HG02678 (cell line): ENCODE data around the gene KPNA4.
A peak's percentile ranks its signal among the peaks of the same experiment; 100 is the strongest.
"Not testable (repeated sequence)": the region's sequence is repeated elsewhere in the genome, so short reads cannot be mapped to it uniquely, and the experiment has no call there.

Experiments
- ATAC-seq: cut with Tn5 transposase; IDR thresholded peaks from one replicate; pipeline ENCODE4 v1.9.1; 2021; ENCODE audit warnings: mild to moderate bottlenecking, moderate library complexity; ENCODE audit not compliant: unreplicated experiment

KPNA4 gene

DNA sequence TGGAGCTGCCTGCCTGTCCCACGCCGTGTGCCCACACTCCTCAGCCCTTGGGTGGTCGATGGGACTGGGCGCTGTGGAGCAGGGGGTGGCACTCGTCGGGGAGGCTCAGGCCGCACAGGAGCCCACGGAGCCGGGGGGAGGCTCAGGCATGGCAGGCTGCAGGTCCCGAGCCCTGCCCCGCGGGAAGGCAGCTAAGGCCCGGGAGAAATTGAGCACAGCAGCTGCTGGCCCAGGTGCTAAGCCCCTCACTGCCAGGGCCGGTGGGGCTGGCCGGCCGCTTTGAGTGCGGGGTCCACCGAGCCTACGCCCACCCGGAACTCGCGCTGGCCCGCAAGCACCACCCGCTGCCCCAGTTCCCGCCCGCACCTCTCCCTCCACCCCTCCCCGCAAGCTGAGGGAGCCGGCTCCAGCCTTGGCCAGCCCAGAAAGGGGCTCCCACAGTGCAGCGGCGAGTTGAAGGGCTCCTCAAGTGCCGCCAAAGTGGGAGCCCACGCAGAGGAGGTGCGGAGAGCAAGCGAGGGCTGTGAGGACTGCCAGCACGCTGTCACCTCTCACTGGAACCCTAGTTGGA, 8.7 kb upstream of the KPNA4 start:
- ATAC-seq: not testable (repeated sequence)

DNA sequence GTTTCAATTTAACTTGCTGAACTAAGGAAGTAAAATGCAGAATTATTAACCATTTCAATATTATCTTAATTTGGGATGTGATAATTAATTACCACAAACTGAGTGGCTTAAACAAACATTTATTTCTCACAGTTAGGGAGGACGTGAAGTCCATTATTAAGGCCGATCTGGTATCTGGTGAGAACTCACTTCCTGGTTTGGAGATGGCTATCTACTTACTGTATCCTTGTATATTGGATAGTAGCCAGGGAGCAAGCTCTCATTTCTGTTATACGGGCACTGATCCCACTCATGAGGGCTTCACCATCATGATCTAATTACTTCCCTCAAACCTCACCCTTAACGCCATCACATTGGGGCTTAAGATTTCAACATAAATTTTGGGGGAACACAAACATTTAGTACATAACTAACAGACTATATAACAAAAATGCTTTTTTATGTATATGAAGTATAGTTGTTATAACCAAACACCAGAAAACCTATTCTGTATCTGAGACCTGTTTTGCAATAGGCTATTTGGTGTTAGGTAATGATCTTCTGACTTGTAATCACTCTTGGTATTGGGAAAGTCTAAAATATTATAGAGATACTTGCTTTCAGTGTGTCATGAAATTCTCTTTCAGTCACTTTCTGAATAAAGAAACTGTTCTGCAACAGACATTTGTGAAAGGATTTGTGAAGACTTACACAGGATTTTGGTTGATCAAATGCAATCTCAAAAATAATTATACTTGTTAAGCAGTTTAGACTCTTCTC, 4.7 kb upstream of the KPNA4 start:
- ATAC-seq: no peak

DNA sequence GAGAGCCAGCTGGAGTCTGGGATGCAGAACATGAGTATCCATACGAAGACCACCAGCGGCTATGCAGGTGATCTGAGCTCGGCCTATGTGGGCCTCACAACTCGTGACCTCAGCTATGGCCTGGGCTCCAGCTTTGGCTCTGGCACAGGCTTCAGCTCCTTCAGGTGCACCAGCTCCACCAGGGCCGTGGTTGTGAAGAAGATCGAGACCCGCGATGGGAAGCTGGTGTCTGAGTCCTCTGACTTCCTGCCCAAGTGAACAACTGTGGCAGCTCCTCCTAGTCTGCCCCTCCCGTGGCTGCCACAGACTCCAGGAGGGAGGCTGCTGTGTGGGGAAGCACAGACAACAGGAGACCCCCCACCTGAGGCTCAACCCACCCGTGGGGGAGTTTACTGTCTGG, 3.6 kb upstream of the KPNA4 start:
- no peak for ATAC-seq

DNA sequence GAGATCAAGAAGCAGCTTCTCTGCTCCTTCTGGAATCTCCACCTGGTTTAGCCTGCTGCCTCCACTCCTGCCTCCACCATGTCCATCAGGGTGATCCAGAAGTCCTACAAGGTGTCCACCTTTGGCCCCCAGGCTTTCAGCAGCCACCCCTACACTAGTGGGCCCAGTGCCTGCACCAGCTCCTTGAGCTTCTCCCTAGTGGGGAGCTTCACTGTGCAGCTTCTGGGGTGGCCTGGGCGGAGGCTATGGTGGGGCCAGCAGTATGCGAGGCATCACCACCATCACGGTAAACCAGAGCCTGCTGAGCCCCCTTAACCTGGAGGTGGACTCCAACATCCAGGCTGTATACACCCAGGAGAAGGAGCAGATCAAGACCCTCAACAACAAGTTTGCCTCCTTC, 2.4 kb upstream of the KPNA4 start:
- no peak for ATAC-seq

DNA sequence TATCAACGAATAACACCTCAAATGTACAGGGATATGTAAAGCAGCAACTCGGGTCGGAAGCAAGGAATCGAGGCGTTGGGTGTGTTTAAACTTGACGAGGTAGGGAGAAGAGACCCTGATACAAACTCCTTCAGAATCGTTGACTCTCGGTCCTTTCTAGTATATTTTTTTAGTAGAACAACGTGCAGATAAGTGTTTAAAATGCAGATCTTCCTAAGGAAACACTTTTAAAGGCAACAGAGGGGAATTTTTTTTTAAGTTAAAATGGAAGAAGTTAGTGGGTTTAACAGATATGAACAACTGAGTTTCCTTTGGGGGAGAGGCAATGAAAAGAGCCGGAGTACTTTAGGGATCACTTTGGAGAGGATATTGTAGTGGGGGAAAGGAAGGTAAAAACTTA, 1.1 kb upstream of the KPNA4 start:
- ATAC-seq: no peak

DNA sequence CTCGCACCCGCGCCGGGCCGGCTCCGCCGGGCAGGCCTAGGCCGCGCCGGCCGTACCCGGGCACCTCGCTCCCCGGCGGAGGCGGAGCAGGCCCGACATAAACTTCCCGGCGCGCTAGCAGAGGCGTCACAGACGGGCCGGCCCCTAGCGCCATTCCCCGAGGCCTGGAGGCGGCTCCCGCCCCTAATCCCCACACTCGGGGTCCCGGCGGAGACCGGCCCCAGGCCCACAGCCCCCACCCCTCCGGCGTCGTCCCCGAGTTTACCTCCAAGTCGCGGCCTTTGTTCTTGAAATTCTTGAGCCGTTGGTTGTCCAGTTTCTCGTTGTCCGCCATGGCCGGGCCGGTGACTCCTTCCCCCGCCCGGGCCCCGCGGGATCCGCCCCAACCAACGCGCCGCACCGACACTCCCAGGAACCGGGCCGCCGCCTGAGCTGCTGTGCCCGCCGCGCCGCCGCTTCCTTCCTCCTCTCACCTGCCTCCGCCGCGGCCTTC, 376 bp downstream of the KPNA4 start:
- ATAC-seq: peak; percentile 50

DNA sequence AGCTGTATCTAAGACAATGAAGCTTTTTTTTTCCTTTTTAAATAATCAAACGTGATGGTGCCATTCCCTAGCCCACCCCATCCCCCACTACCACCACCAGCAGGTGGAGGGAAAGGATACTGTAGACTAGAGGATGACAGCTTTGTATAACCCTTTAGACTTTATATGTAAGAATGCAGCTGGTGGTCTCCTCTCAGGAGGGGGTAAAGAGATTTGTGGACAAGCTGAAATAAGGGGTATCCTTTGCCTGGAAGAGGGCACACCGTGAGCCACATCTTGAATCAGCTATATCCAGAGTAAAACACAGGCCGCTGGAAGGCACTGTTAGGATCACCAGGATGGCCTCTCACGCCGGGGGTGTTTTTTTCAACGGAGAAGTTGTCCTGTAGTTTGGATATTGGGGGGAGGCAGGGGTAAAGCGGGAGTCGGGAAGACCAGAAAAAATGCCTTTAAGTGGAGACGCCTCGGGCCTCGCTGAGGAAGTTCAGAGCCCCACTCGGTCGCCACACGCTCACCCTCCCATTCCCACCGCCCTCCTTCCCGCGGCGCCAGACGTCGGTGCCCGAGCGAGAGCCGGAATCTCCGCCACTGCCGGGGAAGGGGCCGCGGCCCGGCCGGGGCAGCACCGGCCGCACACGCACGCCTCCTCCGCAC, 986 bp downstream of the KPNA4 start:
- ATAC-seq: no peak

DNA sequence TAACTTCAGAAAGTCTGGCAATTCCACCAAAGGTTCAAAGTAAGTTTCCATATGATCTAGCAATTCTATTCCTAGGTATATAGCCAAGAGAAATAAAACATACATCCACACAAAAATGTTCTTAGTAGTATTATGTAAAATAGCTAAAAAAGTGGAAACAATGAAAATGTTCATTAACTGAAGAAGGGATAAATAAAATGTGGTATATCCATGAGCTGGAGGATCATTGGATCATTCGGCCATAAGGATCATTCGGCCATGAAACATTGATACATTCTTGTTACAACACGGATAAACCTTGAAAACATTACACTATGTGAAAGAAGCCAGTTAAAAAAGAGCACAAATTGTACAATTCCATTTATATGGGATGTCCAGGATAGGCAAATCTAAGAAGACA, 2.4 kb downstream of the KPNA4 start:
- no peak for ATAC-seq

DNA sequence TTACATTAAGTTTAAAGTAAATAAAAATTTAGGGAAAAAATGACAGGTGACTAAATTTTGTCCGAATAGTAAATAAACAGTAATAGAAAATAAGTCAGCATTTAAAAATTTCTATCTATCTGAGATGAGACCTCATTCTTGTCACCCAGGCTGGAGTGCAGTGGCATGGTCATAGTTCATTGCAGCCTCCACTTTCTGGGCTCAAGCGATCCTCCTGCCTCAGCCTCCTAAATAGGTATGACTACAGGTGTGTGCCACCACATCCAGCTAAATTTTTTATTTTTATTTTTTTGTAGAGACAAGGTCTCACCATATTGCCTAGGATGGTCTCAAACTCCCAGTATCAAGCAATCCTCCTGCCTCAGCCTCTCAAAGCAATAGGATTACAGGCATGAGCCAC, 7.8 kb downstream of the KPNA4 start:
- no peak for ATAC-seq

DNA sequence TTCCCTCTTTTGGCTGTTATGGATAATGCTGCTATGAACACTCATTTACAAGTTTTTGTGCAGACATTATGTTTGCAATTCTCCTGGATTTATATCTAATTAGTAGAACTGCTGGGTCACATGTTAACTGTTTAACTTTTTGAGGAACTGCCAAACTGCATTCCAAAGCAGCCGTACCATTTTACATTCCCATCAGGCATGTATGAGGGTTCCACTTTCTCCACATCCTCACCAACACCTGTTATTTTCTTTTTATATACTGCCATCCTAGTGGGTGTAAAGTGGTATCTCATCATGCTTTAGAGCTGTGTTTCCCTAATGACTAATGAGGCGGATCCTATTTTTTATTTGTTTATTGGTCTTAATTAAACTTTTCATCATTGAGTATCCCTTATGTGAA, 9.2 kb downstream of the KPNA4 start:
- no peak for ATAC-seq

DNA sequence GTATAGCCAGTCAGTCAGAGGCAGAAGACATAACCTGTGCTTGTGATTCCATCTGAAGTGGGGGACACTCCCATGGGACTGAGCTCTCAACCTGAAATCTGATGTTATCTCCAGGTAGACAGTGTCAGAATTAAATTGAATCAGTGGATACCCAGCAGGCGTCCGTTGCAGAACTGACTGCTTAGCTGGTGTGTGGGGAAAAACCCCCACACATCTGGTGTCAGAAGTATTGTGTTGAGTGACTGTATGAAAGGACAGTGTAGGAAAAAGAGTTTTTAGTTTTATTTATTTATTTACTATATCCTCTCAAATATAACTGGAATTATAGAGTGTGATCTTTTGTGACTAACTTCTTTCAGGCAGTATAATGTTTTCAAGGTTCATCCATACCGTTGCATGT, 10.4 kb downstream of the KPNA4 start:
- no peak for ATAC-seq

DNA sequence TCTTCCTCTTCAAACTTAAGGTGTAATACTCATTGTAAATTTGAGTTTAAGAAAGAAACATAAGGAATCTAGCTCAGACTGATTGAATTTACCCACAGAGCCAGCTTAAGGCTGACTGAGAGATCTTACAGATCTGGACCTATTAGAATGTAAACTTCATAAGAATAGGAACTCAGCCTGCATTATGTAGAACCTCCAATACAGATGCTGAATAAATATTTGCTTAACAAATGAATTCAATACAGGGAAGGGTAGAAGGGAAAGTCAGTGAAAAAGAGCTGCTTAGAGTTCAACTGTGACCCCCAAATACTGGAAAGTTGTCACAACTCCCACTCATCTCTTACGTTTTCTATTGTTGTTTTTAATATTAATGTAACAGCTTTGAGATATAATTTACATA, 11.5 kb downstream of the KPNA4 start:
- ATAC-seq: no peak

DNA sequence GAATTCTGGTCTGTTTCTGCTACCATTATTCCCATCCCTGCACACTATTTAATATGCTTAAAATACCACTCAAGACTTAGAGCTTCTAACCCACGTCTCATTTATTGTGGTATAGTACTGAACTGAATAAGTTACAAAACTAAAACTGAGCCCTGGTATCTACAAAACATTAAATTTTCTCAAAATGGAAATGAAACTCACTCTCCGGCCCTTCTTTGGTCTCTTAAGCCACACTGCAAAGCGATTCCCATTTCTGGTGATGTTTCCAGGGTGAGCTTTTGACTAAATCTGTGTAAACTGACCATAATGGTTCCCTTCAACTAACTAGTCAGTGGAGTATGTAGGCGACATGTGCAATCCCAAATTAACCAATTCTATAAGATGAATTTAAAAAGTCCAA, 18.6 kb downstream of the KPNA4 start:
- no peak for ATAC-seq

DNA sequence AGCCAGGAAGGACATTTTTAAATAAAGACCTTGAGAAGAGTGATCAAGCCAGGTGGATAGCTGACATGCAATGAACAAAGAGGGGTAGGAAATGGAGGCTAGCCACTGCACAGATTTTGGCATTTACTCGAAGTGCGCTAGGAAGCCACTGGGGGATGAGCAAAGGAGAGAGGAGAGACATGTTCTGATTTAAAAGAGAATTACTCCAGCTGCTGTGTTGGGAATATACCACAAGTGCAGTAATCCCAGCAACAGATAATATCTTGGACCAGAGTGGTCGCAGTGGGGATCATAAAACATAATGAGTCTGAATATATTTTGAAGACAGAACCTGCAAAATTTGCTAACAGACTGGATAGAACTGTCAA, 19.9 kb downstream of the KPNA4 start:
- ATAC-seq: no peak

DNA sequence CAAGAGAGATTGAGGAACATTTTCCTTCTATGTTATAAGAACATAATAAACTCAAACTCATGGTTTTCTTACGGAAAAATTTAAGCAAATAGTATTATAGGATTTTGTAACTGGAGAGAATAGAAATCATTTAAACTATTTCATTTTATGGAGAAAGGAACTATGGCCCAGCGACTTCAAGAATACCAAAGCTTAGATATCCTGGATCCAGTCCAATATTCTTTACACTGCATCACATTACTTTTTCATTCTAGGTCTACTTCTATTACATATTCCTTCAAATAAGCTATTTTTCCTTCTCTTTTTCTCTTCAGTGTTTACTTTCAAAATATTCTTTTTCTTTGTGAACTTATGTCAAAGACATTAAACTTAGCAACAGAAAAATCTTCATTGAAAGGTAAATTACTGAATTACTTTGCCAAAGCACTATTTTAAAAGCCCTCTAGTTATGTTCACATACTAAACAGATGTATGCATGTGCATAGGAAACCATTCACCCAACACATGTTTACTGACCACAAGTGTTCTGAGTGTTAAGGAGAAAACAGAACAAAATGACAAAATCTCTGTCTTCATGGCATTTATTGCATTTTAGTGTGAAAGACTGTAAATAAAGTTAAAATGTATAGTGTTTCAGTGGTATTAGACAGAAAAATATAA, 20.4 kb downstream of the KPNA4 start:
- no peak for ATAC-seq

DNA sequence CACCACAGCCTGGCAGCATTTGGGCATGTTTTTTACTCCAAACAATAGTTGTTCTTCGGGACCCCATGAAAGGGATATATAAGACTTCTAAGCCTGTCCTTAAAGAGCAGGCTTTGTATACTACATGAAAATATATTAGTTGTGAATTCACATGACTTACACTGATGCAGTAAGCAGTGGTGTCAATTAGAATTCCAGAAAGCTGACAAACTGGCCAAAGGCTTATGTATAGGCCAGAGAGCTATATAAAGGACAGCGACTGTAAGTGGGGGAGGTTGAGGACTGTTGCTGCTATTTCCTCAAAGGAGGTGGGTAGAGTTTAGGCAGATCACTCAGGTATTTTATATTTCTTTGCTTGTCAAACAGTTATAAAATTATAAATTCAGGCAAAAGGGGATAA, 24.8 kb downstream of the KPNA4 start:
- ATAC-seq: no peak

DNA sequence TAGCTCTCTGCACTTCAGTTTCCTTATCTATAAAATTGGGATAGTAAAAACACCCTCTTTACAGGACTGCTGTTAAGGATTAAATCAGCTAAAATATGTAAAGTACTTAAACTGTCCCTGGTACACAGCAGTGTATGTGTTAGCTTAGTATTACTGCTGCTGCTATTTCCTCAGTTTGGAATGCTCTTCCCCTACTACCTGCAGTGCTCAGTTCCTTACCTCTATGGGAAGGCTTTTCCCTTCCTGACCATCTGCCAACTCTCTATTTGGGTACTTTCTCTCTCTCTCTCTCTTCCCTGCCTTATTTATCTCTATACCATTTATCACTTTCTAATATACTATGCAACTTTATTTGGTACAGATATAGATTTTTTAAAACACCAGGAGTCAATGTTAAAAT, 26.5 kb downstream of the KPNA4 start:
- no peak for ATAC-seq

DNA sequence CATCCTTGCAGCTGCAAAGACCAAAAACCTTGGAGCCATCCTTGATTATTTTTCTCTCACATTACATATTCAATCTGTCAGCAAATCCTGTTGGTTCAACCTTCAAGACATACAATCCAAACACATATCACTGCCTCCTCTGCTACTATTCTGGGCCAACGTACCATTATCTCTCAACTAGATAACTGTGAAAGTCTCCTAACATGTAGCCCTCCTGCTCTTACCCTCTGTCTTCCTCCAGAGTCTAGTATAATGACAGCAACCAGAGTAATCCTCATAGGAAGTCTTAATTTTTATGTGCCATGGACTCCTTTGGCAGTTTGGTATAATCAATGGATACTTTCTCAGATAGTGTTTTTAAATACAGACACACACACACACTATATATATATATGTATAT, 27.6 kb downstream of the KPNA4 start:
- no peak for ATAC-seq

DNA sequence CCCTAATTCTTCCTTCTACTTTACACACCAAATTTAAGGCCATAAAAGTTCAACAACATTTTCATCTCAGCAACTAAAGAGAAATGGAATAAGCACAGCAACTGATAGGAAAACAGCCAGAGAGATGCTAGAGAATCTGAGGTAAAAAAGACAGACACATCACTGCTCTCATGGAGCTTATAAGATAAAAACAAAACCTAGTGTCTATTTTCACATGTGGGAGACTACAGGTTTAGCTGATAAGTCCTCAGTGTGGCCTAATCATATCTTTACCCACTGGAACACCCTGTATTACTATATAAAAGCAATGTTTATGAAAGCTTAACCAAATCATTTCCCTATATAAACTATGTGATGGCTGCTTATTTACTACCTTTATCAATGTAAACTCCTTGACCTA, 33.0 kb downstream of the KPNA4 start:
- no peak for ATAC-seq

DNA sequence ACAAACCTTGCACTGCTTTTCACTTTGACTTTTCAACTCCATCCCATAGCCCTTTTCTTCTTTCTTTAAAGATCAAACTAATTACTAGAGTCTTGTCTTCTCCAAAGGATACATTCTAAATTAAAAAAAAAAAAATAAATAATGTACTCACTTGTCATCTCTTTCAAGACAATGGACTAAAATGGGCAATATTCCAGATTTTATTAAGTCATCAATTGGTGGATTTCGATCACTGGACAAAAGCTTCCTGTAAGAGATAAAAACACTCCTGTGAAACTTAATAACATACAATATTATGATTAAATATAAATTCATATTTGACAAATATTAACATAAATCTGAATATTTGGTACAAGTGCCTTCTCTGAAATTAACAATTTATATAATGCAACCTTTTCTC, 34.1 kb downstream of the KPNA4 start:
- no peak for ATAC-seq

DNA sequence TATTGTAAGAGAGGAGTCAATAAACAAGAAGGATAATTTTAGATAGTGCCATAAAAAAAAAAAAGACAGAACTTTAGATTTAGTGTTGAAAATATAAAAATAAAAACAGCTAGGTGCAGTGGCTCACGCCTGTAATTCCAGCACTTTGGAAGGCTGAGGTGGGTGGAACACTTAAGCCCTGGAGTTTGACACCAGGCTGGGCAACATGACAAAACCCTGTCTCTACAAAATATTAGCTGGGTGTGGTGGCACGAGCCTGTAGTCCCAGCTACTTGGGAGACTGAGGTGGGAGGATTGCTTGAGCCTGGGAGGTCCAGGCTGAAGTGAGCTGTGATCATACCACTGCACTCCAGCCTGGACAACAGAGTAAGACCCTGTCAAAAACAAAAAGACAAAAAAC, 49.0 kb downstream of the KPNA4 start:
- not testable (repeated sequence) for ATAC-seq

DNA sequence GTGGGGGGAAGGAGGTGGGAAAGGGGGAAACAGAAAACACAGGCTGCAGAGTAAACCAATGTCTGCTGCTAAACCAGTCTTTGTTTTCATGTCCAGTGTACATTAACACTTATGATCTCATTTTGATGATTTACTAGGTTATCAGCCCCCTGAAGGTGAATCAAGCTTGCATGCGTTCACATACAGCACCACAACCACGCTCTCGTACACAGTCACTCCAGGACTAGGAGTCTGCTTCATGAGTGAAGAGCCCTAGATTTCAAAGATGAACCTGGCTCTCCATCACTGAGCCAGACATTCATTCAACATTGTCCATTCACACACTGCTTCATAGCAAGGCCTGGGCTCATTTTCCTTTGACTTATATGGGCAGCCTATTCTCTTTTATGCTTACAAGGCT, 64.0 kb downstream of the KPNA4 start:
- ATAC-seq: no peak
